IMR-90 (cell line): Measurements from ENCODE around the gene CC2D1A.

Experiments
- POLR2A ChIP-seq: IDR thresholded peaks from 2 replicates; pipeline ENCODE4 v1.6.1; 2012; ENCODE audit warnings: mild to moderate bottlenecking, low read depth, low read length
- TF ChIP-seq, protein P1 (sequence below): conservative IDR thresholded peaks from 2 replicates; pipeline ENCODE4 v1.5.1; 2012; ENCODE audit warnings: mild to moderate bottlenecking, low read depth, low read length, improper control_type of control experiment

DNA sequence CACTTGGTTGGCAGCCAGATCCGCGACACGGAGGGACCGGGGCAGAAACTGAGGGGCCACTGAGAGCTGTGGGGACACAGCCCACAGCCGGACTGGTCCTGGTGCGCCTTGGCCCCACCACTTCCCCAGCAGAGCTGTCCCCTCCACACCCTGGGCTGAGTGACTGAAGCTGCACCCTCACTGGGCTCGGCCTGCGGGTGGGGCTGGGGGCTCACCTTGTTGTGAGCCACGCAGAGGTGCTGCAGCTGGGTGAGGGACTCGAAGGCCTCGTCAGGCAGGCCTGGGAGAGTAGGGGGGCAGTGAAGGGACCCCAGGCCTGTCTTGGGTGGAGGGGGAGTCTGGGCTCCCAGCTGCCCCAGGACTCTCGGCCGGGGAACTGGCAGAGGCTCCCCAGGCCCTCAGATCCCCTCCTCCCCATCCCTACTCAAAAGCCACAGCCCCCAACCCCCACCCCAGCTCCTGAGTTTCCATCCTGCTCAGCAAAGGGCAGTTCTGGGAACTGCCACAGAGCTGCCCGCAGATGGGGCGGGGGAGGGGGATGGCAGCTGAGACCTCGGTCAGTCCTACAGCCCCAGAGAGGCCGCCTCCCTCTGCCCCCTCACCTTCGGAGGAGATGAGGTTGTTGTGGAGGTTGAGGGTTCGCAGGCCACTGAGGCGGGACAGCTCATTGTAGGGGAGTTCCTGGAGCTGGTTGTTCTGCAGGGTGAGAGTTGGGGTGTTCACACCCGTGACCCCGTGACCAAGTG lies 29.9 kb downstream of the CC2D1A start:
- TF ChIP-seq, protein P1, sequence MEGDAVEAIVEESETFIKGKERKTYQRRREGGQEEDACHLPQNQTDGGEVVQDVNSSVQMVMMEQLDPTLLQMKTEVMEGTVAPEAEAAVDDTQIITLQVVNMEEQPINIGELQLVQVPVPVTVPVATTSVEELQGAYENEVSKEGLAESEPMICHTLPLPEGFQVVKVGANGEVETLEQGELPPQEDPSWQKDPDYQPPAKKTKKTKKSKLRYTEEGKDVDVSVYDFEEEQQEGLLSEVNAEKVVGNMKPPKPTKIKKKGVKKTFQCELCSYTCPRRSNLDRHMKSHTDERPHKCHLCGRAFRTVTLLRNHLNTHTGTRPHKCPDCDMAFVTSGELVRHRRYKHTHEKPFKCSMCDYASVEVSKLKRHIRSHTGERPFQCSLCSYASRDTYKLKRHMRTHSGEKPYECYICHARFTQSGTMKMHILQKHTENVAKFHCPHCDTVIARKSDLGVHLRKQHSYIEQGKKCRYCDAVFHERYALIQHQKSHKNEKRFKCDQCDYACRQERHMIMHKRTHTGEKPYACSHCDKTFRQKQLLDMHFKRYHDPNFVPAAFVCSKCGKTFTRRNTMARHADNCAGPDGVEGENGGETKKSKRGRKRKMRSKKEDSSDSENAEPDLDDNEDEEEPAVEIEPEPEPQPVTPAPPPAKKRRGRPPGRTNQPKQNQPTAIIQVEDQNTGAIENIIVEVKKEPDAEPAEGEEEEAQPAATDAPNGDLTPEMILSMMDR, result no peak
- no peak for TF ChIP-seq POLR2A
